ENCODE results near the gene SMAD7. TPM values are rescaled to one million over a fixed set of nuclear protein-coding genes. Genes with fewer than 3 reads are reported as not detected.

The SMAD7 gene, protein sequence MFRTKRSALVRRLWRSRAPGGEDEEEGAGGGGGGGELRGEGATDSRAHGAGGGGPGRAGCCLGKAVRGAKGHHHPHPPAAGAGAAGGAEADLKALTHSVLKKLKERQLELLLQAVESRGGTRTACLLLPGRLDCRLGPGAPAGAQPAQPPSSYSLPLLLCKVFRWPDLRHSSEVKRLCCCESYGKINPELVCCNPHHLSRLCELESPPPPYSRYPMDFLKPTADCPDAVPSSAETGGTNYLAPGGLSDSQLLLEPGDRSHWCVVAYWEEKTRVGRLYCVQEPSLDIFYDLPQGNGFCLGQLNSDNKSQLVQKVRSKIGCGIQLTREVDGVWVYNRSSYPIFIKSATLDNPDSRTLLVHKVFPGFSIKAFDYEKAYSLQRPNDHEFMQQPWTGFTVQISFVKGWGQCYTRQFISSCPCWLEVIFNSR
- 10 to 100 TPM; 40.1 to 69.3 (median 59.2) TPM for total RNA-seq

DNA sequence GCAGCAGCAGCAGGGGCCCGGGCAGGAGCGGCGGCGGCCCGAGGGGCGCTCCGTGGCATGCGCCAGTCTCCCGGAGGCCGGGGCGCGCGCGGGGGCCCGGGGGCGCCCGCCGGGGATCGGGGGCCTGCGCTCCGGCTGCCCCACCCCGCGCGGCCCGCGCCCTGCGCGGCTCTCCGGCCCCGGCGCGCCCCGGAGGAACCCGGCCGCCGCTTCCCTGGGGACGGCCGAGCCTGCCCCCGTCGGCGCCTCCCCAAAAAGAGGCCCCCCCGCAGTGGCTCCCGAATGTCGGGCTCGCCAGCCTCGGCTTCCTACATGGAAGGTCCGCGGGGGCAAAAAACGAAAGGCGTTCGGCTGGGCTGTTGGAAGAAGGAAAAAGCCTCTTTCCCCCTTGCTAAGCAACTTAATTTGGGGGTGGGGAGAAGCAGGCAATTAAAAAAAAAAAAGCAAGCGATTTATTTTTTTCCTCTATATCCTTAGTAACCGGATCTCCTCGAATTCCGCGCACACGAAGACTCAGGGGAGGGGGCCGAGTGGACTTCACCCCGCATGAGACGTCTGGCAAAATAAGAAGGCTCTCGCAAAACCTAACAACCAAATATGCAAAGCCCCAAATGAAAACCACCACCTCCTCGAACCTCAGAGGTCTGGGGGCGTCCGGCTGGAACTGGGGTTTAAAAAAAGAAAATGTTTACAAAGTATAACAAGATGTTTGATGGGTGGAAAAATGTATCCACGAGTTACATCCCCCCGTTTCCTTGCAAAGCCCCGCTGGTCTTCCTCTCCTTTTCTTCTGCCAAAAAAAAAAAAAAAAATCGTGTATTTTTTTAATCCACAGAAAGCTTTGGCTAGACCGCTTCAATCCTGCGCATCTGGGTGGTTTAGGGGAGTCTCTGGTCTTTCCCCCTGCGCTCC, at the start of gene SMAD7:
SMAD7 (minus strand) TSS at position 430 of the 912 bp plus-strand sequence. CDS start 541 bp downstream, outside the sequence.
- WGBS, 2 donors: 1% methylated on average over 34 to 35 of the region's 71 CpGs
- H3K4me1 ChIP-seq: peaks cover 31 to 35% of the 10 kb centered on the region in 2 donors
- H3K36me3 ChIP-seq: no peaks in the 10 kb centered on the region
- peak within 1 kb of the TSS; percentile 95 to 98 (median 95) for H3K27ac ChIP-seq
- peak within 1 kb of the TSS; percentile 86 to 94 (median 91) for H3K4me3 ChIP-seq (replicated peaks in 1 of 3)
- DNase-seq: peak; percentile 48 to 56
- H3K9me3 ChIP-seq: no peaks in the 10 kb centered on the region
- no peak for TF ChIP-seq POLR2A (IDR thresholded peaks at IDR 0.05)
- TF ChIP-seq, protein P1, sequence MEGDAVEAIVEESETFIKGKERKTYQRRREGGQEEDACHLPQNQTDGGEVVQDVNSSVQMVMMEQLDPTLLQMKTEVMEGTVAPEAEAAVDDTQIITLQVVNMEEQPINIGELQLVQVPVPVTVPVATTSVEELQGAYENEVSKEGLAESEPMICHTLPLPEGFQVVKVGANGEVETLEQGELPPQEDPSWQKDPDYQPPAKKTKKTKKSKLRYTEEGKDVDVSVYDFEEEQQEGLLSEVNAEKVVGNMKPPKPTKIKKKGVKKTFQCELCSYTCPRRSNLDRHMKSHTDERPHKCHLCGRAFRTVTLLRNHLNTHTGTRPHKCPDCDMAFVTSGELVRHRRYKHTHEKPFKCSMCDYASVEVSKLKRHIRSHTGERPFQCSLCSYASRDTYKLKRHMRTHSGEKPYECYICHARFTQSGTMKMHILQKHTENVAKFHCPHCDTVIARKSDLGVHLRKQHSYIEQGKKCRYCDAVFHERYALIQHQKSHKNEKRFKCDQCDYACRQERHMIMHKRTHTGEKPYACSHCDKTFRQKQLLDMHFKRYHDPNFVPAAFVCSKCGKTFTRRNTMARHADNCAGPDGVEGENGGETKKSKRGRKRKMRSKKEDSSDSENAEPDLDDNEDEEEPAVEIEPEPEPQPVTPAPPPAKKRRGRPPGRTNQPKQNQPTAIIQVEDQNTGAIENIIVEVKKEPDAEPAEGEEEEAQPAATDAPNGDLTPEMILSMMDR (IDR thresholded peaks at IDR 0.05): no peak
- intact Hi-C loops (cut with DNase I): no loop called here
- H3K27me3 ChIP-seq: no peaks in the 10 kb centered on the region

DNA sequence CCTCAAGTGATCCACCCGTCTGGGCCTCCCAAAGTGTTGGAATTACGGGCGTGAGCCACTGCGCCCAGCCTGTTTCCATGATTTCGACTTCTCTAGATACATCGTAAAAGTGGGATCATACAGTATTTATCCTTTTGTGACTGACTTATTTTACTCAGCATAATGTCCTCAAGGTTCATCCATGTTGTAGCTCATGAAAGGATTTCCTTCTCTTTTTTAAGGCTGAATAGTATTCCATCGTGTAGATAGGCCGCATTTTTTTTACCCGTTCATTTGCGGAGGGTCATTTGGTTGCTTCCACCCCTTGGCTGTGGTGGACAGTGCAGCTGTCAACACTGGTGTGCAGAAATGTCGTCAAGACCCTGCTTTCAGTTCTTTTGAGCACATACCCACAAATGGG, 48.8 kb upstream of the SMAD7 start:
- intact Hi-C loops (cut with DNase I): no loop called here
- TF ChIP-seq POLR2A (IDR thresholded peaks at IDR 0.05): no peak
- TF ChIP-seq, protein P1 (IDR thresholded peaks at IDR 0.05): no peak
- no peaks in the 10 kb centered on the region for H3K36me3 ChIP-seq
- no peak overlapping the region for H3K27ac ChIP-seq
- no peak overlapping the region for H3K4me3 ChIP-seq (replicated peaks in 1 of 3)
- 88 to 95% methylated on average over 11 of the region's 11 CpGs for WGBS, 2 donors
- H3K9me3 ChIP-seq: no peaks in the 10 kb centered on the region
- DNase-seq: no peak
- peaks cover 32 to 46% of the 10 kb centered on the region in 2 donors for H3K4me1 ChIP-seq
- H3K27me3 ChIP-seq: no peaks in the 10 kb centered on the region

DNA sequence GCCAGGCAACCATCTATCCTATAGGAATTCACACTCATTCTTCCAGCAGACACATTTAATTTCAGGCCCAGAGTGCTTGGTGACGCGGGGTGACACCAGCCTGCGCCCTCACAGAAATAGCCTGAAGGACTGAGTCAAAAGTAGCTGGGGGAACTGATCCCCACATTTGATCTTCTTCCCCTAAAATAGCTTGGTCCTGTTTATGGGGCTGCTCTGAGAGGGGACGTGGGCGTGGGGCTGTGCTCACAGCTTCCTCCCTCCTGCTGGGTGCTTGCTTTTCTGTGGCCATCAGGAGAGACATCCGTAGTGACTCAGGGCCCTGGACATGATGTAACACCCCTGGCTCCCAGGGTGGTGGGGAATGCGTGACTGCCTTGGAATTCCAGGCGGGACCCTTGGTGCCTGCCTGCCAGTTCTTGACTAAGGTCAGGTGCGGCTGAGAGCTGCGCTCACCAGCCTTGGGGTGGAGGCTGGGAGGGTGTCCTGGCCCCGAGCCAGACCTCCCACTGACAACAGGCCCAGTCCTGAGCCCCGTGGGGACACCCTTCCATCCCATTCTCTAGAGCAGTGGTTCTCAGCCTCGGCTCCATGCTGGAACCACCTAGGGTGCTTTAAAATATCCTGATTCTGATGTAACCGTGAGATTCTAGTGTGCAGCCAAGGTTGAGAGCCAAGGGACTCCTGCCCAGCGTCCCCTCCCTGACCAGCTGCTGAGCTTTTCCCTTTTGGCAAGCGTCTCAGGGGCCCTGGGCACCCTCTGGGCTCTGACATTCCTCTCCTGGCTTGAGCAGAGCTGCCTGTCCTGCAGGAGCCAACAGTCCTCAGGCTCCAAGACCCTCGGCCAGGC, 47.4 kb upstream of the SMAD7 start:
- Histone ChIP-seq H3K27ac (peak overlapping the region; percentile 83 to 98 (median 91)), H3K27me3 (no peaks in the 10 kb centered on the region), H3K4me3 (replicated peaks in 1 of 3) (no peak overlapping the region), H3K36me3 (no peaks in the 10 kb centered on the region), H3K4me1 (peaks cover 44 to 59% of the 10 kb centered on the region in 2 donors), H3K9me3 (no peaks in the 10 kb centered on the region)
- intact Hi-C loops (cut with DNase I): no loop called here
- WGBS, 2 donors: 31 to 33% methylated on average over 14 to 16 of the region's 17 CpGs
- peak in 1 of 2 donors; percentile 52 for TF ChIP-seq POLR2A (IDR thresholded peaks at IDR 0.05)
- TF ChIP-seq, protein P1 (IDR thresholded peaks at IDR 0.05): peak in 1 of 6 experiments; percentile 6
- DNase-seq: peak; percentile 97 to 98

DNA sequence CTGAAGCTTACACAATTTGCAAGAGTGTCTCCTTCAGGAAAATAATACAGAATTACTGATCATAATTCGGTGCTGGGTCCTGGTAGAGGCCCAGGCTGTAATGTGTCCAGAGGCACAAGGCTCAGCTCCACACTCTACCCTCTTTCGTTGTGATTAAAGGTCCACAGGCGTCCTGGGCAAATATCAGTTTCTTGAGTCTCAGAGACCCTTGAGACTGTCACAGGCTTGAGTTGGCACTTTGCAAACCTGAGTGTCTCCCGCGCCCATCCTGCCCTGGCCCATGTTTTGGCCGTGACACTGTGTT, 46.9 kb upstream of the SMAD7 start:
- H3K36me3 ChIP-seq: no peaks in the 10 kb centered on the region
- TF ChIP-seq POLR2A (IDR thresholded peaks at IDR 0.05): no peak
- TF ChIP-seq, protein P1 (IDR thresholded peaks at IDR 0.05): no peak
- no peak overlapping the region for H3K4me3 ChIP-seq (replicated peaks in 1 of 3)
- DNase-seq: no peak
- H3K27ac ChIP-seq: peak overlapping the region; percentile 83 to 98 (median 91)
- H3K27me3 ChIP-seq: no peaks in the 10 kb centered on the region
- H3K4me1 ChIP-seq: peaks cover 48 to 65% of the 10 kb centered on the region in 2 donors
- 58 to 65% methylated on average over 4 to 6 of the region's 6 CpGs for WGBS, 2 donors
- intact Hi-C loops (cut with DNase I): no loop called here
- H3K9me3 ChIP-seq: no peaks in the 10 kb centered on the region

Data from thyroid gland (tissue), 4 donors.